HG03103 (cell line): Measurements from ENCODE around the gene HES5.
"Not testable (repeated sequence)": the region's sequence is repeated elsewhere in the genome, so short reads cannot be mapped to it uniquely, and the experiment has no call there.

ENCODE experiments used
- ATAC-seq: cut with Tn5 transposase; IDR thresholded peaks from one replicate; pipeline ENCODE4 v1.9.1; 2021; ENCODE audit warnings: low read depth; ENCODE audit not compliant: unreplicated experiment

The HES5 gene

DNA sequence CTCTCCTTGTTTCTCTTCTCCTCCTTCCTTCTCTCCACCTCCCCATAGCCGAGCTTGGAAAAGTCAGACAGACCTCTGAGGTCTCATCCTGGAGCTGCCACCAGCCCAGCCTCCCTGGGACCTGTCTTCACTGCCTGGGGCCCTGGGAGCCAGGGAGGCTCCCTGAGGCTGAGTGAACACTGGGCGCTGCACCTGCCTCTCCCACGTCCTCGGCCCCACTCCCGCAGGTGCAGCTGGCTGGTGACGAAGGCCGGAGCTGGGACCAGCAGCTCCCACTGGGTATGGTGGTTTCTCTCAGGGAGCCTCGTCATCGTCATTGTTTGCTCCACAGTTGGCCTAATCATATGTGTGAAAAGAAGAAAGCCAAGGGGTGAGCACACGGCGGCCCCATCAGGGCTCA is 31.4 kb upstream of the HES5 start:
- no peak for ATAC-seq

DNA sequence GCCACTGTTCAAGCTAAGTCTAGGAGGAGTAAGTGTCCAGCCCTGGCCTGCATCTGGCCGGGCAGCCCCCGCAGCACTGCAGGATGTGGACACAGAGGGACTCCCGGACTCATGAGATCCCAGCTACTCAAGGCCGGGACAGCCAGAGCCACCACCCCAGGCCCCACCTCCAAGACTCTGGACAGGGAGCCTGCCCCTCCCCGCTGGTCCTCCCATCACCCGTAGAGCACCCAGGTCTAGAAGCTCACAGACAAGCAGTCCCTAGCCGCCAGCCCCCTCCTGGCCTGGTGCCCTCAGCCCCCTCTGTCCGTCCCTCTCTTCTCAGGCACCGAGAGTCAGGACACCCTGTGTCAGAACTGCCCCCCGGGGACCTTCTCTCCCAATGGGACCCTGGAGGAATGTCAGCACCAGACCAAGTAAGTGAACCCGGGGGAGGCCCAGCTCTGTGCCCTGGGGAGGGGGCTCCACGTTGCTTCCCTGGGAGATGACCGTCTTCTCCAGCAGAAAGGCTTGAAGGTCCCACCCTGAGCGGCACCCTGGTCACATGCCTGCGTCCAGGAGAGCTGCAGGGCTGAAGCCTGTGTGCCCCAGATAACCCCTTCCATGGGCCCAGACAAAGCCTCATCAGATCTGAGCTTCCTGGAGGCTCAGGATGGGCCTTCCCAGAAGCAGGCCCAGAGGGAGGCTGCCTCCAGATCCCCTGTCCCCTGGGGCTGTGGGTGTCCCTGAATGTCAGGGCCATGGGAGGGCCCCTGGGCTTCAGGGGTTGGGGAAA is 30.4 kb upstream of the HES5 start:
- ATAC-seq, result no peak

DNA sequence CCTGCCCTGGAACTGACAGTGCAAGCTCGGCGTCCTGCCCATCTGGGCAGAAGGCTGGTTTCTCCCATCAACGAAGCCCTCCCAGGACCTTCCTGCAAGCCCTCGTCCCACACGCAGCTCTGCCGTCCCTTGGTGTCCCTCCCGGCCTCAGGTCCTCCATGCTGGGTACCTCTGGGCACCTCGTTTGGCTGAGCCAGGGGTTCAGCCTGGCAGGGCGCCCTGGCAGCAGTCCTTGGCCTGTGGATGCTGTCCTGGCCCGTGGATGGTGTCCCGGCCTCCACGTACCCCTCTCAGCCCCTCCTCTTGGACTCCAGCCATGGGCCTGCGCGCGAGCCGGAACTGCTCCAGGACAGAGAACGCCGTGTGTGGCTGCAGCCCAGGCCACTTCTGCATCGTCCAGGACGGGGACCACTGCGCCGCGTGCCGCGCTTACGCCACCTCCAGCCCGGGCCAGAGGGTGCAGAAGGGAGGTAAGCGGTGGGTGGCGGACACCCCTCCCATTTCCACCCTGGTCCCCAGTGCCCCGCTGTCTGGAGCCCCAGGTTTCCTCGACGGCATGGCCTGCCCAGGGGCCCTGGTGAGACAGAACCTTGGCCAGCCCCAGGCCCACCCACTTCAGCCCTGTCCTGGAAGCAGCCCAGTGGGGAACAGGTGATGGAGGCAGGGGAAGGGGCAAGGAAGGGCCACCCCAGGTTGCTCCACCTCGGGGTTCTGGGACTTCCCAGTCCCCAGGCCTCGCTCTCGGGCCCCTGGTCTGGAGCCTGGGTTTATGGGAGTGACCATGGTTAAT is 29.6 kb upstream of the HES5 start:
- no peak for ATAC-seq

DNA sequence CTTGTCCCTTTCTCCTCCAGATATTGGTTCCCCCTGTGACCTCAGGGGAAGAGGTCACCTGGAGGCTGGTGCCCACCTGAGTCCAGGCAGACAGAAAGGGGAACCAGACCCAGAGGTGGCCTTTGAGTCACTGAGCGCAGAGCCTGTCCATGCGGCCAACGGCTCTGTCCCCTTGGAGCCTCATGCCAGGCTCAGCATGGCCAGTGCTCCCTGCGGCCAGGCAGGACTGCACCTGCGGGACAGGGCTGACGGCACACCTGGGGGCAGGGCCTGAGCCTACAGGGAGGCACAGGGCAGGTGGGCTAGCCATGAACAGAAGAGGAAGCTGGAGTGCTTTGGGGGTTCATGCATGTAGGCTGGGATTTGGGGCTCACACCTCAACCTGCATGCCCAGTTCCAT is 28.8 kb upstream of the HES5 start:
- ATAC-seq, result no peak

DNA sequence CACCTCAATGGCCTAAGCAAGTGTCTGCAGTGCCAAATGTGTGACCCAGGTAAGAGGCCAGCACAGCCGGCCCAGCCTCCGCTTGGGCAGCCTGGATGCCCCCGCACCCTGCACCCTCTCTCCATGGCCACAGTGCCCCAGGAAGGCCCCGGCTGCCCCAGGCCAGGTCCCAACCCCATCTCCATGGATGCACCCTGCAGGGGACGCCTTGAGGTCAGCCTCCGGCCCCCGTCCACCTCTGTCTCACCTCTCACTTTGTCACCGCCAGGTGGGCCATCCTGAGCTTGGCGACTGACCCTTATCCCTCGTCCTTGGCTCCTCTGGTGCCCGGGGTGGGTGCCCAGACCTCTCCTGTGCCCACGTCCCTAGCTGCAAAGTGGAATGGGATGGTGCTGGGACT is 28.4 kb upstream of the HES5 start:
- no peak for ATAC-seq

DNA sequence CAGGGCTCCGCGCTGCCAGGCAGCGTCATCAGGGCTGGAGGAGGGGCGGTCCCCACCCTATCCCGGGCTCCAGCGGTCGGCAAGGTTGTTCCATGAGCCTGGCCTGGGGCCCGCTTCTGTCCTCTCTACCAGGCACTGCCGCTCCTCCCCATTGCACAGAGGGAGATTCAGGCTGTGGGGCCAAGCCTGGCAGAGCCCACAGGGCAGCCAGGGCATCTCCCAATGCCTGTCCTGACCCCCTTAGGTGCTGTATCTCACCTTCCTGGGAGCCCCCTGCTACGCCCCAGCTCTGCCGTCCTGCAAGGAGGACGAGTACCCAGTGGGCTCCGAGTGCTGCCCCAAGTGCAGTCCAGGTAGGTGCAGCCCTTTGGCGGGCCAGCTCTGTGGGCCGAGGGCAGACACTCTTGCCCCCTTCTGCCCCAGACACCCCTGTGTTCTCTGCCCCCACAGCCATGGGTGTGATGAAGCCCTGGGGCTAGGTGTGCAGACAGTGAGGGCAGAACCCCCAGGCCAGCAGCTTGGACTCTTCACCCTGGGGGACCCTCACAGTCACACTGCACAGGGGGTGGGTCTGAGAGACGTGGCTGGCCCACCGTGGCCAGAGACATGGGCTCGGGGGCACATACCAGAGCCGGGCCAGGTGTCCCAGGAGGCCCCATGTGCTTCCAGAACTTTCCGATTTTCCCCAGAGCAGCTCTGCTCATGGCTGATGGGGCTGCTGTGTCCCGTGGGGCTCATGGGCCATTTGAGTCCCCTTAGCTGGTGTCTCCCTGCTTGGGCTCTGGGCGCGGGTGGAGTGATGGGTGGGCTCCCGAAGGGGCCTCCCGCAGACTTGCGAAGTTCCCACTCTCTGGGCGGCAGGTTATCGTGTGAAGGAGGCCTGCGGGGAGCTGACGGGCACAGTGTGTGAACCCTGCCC is 27.7 kb upstream of the HES5 start:
- no peak for ATAC-seq

DNA sequence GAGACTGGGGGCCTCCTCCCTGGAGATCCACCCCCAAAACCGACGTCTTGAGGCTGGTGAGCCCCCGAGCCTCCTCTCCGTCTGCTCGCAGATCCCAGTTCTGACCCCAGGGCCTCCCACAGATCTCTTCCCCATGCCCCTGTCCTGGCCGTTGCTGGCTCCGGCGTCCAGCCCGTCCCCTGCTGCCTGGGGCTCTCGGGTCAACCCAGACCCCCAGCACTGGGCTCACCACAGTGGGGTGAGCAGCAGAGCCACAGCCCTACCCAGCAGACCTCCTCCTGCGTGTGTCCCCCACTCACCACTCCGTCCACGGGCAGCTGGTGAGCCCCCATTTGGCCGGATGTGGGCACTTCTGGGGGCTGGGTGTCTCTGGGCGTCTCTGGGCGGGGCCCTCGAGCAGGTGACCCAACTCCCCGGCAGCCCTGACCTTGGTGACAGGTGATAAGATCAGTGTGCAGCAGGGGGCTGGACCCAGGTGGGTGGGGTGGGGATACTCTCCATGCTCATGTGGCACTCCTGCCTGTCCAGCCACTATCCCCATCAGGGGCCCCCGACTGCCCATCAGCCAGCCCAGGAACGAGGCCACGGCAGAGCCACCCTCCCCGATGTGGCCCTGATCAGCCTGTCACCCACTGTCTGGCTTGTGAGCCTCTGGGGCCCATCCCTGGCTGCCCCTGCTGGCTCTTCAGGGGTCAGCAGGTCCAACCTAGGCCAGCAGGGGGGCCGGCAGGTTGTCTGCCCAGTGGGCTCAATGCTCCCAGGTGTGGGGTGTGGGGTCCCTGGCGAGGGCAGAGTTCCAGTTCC is 26.8 kb upstream of the HES5 start:
- ATAC-seq, result no peak

DNA sequence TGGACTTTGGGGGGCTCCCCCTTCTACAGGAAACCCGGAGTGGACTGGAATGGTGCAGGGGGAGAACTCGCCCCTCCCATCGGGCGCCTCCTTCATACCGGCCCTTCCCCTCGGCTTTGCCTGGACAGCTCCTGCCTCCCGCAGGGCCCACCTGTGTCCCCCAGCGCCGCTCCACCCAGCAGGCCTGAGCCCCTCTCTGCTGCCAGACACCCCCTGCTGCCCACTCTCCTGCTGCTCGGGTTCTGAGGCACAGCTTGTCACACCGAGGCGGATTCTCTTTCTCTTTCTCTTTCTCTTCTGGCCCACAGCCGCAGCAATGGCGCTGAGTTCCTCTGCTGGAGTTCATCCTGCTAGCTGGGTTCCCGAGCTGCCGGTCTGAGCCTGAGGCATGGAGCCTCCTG is 26.2 kb upstream of the HES5 start, which contains the start of gene TNFRSF14:
TSS of gene TNFRSF14 (plus strand) at position 95 of the 401 bp plus-strand sequence. CDS start at position 389, 294 bp downstream.
- ATAC-seq, result peak; percentile 30

DNA sequence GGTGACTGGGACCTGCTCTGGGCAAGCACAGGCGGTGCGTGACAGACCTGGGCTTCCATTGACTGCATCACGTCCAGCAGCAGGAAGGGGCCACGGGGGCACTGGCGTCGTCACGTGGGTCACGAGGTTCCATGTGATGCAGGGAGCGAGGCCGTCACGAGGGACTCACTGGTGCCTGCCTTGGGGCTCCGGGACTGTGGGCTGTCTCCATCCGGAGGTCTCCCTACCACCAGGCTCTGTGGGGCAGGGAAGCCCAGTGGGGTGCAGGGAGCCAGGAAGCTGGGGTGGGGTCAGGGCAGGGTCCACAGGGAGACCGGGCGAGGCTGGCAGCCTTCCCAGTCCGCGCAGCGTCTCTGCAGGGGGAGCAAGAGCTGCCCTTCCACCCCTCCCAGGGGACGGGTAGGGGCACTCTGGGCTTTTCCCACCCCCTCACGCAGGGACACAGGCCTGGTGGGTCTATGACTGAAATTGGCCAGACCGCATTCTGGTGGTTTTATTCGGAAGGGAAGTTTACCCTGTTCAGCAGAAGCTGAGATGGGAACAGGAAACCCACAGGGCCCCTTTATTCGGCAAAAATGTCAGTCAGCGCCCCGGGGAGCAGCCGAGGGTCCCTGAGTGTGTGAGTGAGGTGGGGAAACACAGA is 25.7 kb upstream of the HES5 start:
- peak; percentile 31 for ATAC-seq

DNA sequence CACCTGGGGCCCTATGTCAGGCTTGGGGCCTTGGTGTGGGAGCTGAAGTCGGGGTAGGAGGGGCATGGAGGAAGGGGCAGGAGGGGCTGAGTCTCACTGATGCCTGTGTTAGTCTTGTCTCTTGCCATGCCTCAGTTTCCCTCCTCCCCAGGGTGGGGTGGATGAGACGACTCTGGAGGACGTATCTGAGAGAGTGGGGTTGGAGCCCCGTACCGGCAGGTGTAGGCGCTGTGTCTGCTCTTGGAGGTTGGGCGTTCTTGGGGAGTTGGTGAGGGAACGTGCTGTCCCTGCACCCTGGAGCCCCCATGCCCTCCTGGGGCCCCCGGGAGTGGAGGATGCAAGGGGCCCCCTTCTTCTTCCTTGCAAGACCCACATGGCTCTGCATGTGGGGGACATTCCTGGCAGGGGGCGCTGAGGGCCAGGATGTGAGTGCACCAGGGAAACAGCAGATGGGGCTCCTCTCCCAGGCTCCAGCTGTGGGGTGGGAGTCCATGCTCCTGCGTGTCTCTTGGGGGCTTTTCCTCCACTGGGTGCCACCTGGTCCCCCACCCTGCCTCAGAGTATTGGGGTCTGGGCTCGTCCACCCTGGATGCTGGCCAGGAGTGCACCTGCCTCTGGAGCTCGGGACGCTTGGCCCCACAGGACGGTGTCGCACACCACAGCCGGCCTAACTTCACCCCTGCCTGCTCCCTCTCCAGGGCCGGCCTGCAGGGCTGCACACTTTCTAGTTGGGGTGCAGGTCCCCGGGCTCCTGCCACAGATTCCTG is 24.7 kb upstream of the HES5 start:
- no peak for ATAC-seq

DNA sequence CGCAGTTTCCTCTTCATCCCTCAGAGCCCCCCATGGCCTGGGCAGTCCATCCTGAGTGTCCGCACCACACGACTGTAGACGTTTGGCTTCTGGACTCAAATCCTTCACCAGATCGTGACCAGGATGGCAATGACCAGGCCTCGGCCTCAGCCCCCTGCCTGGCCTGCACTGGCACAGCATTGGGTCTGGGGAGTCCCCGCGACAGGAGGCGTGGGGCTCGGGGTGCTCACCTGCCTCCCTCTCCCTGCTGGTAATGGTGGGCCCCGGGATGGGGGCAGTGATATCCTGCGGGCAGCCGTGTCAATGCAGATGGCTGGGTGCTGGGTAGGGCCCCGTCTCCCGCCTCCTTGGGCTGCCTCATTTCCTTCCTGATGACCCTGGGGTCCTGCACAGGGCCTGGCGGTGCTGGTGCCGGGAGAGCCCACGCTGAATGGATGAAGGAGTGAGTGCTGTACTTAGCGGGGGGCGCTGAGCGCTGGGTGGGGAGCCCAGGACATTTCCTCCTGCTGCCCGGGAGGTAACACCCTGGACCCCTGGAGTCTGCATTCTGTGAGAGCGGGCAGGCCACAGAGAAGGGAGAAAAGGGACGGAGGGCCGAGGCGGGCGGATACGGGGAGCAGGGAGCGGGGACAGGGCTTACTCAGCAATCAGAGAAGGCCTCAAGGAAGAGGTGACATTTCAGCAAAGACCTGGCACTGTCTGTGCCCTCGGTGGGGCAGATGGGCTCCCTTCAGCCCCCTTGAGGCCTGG is 24.0 kb upstream of the HES5 start:
- no peak for ATAC-seq

DNA sequence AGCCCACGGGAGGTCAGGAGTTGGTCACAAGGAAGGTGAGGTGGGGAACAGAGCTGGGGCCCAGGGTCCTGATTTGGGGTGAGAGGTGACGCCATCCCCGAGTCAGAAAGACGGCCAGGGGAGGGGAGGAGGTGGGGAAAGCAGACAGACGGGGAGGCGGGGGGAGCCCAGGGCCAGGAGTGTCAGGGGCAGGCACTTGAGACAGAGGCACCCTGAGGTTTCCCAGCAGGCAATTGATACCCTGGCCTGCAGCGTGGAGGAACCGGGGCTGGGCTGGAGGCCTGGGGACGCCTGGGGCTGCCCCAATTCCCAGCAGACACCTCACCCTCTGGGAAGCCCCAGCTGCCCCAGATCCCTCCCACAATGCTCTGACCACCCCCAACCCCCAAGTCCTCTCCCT is 23.0 kb upstream of the HES5 start:
- not testable (repeated sequence) for ATAC-seq

DNA sequence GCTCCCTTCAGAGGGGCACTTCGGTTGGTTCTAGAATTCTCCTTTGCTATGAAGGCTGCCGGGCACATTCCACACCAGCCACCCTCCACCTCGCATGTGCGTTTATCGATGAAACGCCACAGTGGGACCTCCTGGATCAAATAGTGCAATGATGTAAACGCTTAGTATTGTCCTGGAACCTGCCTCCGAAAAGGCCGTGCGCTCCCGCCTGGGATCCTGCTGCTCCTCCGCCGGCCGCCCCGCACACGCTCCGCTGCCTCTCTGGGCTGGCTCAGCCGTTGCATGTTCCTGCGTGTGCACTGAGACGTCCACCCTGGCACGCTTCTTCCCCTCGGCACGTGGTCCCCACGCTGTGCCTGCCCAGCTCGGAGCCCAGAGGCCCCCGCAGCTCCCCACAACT is 22.1 kb upstream of the HES5 start:
- ATAC-seq, result no peak

DNA sequence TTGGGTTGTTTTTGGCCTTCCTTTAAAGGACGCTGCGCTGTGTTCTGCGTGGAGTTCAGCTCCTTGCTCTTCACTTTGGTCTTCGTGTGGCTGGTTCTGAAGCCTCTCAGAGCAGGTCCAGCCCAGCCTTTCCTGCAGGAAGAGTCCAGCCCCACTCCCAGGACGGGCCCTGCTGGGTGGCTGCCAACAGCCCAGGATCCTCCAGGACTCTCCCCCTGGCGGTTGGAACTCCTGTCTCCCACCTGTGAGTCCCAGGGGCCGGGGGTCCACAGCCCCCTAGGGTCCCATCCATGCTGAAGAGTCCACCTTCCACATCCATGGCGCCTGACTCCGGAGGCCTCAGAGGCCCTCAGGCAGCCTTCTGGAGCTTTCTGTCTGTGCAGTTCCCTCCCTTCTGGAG is 21.5 kb upstream of the HES5 start:
- not testable (repeated sequence) for ATAC-seq

DNA sequence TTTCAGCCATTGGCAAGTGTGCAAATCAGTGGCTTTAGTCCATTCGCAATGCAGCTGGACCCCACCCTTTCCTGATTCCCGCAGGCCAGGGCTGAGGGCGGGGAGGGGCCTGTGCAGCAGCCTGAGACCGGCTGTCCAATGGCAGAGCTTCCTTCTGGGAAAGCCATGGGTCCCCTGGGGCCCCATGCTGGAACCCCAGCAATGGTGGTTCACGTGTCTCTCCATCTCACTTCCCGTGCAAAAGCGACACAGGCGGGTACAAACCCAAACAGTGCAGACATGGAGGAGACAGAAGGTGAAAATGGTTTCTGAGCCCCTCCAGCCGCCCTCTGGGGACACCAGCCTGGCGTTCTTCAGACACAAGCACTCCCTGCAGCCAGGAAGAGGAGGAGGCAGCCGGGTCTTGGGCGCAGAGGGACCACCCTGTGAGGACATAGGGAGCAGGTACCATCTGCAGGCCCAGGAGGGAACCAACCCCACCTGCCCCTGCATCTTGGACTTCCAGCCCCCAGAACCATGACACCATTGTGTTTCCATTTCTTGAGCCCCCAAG is 20.3 kb upstream of the HES5 start:
- ATAC-seq, result not testable (repeated sequence)

DNA sequence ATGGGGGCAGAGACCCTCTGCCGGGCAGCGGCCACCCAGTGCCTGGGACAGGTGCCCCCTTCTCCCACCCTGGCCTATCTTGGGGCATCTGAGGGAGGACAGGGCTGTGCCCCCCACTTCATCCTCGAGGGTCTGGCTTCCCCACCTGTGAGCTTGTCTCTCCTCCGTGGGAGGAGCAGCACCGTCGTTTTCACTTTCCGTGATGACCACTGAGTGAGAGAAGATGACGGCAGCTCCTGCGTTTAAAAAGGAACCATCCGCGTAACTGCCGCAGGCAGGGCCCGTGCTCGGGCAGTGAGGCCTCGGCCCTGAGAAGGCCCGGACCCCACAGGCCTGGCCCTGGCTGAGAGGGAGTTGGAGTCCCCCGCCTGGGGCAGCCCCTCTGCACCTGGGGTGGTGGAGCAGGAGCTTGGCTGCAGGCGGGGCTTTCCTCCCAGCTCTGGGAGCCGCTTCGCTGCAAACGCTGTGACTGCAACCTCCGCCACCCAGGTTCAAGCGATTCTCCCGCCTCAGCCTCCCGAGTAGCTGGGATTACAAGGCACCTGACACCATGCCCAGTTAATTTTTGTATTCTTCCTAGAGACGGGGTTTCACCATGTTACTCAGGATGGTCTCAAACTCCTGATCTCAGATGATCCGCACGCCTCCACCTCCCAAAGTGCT is 19.4 kb upstream of the HES5 start:
- not testable (repeated sequence) for ATAC-seq

DNA sequence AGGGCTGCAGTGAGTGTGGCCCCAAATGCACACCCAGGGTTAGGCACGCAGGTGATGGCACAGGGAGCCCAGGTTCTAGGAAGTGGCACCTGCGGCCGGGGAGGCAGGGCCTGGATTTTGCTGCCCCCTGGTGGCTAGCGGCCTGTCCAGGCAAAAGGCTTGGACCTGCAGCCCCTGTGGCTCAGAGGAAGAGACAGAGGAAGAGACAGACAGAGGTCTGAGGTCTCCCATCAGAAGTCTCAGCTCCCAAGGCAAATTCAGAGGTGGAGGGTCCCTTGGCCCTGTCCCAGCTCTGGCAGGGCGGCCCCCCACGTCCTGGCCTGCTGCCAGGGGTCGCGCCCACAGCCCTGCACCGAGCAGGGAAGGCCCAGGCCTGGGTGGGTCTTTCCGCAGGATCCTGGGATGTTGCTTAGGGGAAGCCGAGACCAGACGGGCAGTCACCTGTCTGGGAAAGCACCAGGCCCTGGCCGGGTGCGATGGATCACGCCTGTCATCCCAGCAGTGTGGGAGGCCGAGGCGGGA is 18.1 kb upstream of the HES5 start:
- ATAC-seq, result no peak
